Measurements from ENCODE around the gene TLX3.

GRCh38 chr5:171270136-171270535 is 38.9 kb upstream of the TLX3 start:
- no peak for TF ChIP-seq CTCF (IDR thresholded peaks at IDR 0.05)
- TF ChIP-seq EZH2 (IDR thresholded peaks at IDR 0.05) = no peak
- TF ChIP-seq EZH2phosphoT487 (IDR thresholded peaks at IDR 0.05) = no peak
